GM18868 (cell line): ENCODE measurements around the gene VEZT.
"Not testable (repeated sequence)": the region's sequence is repeated elsewhere in the genome, so short reads cannot be mapped to it uniquely, and the experiment has no call there.

Experiments
- ATAC-seq: cut with Tn5 transposase; IDR thresholded peaks from one replicate; pipeline ENCODE4 v1.9.1; 2021; ENCODE audit warnings: mild to moderate bottlenecking, moderate library complexity; ENCODE audit not compliant: unreplicated experiment

Gene VEZT

DNA sequence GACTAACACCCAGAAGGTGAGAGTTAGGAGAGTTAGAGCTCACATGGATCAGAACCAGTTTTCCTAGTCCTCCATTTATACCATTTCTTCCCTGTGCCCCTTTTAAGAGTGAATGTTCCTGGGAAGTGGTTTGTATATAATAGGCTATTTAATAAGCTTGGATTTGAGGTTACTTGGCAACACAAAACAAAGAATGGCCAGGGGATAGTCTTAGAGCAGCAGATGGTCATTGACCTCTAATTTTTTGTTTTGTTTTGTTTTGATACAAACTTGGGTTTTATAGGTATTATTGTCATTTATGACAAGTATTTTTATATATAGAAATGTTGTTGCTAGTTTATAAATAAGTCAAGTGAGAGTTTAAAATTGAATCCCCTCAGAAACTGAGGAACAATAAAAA lies 35.8 kb downstream of the VEZT start:
- no peak for ATAC-seq

DNA sequence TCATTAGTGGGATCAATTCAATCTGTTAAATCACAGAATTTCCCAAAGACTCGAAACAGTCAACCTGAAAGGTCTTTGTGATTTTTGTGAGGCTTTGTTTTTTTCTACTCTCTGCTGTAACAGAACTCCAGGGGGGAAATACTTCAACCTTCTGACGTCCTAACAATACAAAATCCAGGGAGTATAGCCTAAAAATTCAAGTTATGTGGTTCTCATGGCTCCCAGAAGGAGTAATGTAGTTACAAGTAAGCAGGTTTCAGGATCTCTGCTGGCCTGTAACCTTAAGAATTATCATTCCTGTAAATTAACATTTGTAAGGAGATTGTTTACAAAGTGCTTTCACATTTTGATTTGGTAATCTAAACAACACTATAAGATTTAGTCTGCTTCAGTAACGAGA lies 39.9 kb downstream of the VEZT start:
- no peak for ATAC-seq

DNA sequence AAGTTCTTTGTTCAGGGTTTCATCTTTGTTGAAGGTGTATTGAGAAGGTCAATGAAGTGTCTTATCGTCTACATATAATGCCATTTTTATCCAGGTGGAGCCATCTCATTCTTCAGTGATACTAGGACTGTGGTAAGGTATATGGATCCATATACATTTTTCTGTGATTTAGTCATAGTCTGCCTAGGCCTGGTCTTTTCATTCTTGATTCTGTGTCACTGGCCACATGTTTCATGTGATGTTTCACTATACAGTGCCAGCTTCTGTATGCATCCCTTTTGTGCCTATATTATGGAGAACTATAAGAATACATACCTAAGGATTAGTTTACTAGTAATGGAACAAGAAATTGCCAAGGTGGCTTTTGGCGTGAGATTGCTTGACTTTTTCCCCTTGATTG lies 40.5 kb downstream of the VEZT start:
- no peak for ATAC-seq

DNA sequence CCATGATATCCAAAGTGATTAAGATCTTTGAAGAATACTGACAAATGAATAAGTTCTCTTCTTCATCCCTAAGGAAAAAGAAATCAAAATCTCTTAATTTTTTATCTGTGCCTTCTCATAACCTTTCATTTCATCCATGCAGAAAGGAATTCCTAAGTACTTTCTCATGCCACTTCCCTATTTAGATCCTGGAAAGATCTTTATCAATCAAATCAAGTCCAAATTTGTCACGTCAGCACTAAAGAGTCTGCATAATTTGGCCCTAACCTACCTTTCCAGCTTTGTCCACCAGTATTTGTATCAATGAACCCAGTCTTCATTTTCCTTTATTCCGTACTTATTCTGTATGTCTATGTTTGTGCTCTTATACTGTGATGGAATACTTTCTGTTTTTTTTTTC lies 41.2 kb downstream of the VEZT start:
- ATAC-seq, result no peak

DNA sequence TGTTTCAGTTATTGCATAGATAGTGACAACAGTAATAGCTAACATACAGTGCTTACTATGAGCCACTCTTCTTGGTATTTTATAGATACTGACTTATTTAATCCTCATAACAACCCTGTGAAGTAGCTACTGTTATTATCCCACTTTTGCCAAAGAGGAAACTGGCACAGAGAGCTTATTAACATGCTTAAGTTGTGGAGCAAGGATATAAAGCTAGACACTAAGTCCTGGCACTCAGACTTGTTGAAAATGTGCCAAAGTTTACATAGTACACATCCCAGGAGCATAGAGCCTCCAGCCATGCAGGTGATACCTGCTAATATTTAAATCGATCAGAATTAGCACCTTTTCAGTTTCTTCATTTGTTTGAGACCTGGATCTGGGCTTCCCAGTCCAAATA lies 41.8 kb downstream of the VEZT start:
- no peak for ATAC-seq

DNA sequence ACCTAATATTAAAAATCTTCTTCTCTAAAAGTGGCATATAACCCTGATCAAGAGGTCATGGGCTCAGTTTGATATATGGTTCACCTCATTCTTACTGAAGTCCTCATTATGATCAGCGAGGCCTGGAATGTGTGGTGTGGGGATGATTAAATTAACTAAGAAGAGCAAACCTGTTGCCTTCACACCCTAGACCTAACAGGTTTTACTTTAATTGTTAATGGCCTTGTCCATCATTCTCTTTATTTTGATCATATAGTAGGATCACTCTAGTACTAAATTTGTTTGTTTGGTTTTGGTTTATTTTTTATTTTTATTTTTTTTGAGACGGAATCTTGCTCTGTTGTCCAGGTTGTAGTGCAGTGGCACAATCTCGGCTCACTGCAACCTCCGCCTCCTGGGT lies 43.5 kb downstream of the VEZT start:
- no peak for ATAC-seq

DNA sequence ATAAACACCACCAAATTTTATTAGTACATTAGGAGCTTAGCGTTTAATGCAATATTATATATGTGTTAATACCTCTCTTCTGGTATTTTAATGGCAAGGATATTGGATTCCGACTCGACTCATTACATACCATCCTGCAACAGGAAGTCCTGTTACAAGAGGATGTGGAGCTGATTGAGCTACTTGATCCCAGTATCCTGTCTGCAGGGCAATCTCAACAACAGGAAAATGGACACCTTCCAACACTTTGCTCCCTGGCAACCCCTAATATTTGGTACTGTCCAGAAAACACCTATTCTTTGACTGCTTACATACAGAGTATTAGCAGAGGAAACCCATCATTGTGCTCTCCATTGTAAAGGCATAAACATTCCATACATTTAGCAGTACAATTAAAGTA lies 45.2 kb downstream of the VEZT start:
- ATAC-seq, result no peak

DNA sequence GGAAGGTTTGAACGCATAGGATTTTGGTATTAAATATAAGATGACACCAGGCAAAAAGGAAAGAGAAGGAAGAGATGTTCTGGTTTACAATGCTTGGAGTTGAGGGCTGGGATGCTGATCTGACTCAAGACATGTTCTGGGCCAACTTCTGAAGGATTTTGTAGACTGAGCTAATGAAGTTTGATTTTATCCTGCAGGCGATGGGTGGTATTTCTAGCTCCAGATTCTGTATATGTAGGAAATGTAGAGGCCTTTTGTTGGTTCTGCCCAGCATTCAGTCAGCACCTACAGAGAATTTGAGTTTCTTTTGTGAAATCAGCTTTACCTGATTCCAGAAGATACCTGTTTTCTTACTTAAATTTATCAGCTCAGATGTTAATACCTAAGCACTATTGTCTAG lies 48.2 kb downstream of the VEZT start:
- ATAC-seq, result no peak

DNA sequence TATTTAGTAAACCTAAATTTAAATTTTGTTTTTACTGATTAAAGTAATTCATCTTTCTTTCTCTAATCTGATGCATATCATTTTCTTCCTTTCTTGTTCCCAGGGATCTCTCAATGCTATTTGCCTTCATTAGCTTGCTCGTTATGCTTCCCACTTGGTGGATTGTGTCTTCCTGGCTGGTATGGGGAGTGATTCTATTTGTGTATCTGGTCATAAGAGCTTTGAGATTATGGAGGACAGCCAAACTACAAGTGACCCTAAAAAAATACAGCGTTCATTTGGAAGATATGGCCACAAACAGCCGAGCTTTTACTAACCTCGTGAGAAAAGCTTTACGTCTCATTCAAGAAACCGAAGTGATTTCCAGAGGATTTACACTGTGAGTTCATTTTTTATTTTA lies 48.6 kb downstream of the VEZT start:
- no peak for ATAC-seq

DNA sequence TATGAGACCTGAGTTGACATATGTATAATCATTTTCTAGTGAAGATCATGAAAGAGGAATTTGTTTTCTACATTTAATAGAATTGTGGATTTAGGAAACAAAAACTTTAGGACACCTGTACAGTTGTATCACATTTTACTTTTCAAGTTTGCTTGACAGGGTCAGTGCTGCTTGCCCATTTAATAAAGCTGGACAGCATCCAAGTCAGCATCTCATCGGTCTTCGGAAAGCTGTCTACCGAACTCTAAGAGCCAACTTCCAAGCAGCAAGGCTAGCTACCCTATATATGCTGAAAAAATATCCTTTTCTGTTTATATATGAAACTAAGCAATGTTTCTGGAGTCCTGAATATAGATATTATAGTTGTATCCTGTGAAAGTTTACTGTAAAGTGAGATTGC lies 52.3 kb downstream of the VEZT start:
- no peak for ATAC-seq

DNA sequence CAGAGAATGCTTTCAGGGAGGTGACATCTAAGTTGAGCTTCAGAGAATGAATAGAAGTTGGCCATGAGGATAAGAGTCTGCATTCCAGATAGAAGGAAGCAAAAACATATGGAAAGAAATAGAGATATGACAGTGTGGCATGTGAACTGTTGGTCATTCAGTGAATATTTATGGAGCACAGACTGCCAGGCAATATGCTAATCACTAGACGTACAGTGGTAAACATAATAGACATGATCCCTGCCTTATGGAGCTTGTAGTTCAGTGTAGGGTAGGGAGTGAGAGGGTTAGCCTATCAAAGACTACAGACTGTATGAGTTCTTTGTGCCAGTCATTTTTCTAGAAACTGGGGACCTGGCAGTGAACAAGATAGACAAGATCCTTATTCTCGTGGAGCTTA lies 53.9 kb downstream of the VEZT start:
- no peak for ATAC-seq

DNA sequence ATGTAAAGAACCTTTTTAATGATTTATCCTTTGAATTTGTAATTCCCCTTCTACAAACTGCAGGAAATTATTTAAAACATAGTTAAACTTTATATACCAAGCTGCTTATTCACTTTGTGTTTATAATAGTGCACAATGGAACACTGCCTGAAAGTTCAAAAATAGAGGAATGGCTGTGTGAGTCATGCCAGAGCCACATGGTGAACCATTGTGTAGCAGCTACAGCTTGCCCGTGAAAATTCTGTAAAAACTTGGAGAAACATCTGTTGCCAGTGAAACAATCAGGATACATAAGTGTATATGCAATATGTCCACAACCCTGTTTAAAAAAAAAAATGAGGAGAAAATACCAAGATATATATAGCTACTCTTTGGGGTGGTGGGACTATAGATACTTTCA lies 59.5 kb downstream of the VEZT start:
- ATAC-seq, result no peak

DNA sequence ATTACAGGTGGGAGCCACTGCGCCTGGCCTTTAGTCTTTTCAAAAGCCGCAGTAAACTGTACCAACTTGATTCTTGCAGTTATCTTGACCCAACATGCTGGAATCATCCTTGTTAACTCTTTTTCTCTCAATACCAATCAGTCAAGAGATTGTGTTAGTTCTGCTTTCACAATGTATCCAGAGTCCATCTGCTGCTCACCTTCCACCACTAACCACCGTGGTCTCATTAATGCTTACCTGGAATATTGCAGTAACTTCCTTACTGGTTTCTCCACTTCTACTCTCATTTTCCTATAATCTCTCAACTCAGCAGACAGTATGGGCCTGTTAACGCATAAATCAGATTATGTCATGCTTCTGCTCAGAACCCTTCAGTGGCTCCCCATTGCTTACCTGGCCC lies 62.2 kb downstream of the VEZT start:
- ATAC-seq, result no peak

DNA sequence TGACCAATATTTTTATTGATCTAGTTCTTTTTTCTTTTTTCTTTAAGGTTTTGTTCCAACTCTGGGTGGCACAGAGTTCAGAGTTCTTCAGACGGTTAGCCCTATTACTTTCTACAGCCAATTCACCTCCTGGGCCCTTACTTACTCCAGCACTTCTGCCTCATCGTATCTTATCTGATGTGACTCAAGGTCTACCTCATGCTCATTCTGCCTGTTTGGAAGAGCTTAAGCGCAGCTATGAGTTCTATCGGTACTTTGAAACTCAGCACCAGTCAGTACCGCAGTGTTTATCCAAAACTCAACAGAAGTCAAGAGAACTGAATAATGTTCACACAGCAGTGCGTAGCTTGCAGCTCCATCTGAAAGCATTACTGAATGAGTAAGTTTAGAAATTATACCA lies 64.7 kb downstream of the VEZT start:
- no peak for ATAC-seq

DNA sequence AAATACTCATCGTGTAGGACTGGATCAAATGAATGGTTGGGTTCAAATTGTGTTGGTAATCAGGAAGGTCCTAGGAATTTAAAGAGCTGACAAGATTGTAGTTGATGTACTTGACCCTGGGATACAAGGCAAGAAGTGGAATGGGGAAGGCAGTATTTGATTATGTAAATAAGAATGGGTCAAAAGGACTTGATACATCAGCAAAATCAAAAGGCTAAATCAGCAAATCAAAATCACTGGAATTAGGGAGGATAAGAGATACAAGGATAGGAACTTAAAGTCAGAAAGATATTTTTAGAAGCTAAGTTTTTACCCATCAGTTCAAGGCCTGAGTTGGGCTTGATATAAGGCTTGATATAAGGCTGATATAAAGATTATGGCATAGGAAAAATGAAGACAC lies 65.8 kb downstream of the VEZT start:
- ATAC-seq, result no peak

DNA sequence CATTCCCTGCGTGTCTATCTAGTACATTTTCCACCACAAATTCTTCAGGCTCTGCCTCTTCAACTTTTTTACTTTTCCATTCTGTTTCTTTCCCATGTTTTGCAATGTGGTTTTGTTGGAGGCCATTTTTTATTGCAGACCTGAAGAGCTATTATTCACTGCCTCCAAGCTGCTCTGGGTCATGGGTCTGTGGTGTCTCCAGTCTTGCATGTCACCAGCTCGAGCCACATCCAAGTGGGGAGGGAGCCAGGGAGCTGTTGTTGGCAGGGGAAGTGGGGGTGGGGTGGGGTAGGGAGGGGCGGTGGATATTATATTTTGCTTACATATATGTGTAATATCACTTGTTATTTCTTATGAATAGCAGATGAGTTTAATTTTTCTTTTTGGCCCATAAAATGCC lies 69.1 kb downstream of the VEZT start:
- no peak for ATAC-seq

DNA sequence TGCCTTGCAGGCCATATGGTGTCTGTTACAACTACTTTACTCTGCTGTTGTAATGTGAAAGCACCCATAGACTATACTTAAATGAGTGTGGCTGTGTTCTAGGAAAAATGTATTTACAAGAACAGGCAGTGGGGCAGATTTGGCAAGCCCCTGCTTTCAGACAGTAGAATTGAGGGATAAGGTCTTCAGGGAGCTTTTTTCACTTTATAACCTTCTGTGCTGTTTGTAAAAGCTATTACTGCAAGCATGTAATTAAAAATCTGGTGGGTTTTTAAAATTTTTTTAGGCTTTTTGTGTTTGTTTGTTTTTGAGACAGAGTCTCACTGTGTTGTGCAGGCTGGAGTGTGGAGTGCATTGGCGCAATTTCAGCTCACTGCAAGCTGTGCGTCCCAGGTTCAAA lies 73.9 kb downstream of the VEZT start:
- ATAC-seq, result no peak

DNA sequence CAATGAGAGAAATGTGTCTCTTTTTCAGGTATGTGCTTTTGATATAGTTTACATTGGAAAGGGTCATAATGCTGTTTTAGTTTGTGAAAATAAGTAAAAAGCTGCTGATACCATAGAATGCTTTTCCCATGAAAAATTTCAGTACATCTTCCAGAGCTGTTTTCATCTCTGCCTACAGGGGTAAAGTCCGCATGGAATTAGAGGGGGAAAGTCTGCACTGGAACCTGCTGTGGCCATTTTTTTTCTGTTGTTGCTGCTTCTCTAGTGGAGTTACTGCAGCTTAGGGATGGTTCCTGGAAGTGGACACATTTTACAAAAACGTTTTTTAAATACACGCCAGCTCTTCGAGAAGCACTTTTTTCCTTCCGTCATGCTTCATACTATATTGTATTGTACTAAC lies 81.3 kb downstream of the VEZT start:
- no peak for ATAC-seq

DNA sequence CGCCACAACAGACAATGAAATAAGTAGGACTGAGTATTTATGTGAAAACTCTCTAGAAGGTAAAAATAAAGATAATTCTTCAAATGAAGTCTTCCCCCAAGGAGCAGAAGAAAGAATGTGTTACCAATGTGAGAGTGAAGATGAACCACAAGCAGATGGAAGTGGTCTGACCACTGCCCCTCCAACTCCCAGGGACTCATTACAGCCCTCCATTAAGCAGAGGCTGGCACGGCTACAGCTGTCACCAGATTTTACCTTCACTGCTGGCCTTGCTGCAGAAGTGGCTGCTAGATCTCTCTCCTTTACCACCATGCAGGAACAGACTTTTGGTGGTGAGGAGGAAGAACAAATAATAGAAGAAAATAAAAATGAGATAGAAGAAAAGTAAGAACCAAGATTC lies 82.7 kb downstream of the VEZT start:
- ATAC-seq, result no peak

DNA sequence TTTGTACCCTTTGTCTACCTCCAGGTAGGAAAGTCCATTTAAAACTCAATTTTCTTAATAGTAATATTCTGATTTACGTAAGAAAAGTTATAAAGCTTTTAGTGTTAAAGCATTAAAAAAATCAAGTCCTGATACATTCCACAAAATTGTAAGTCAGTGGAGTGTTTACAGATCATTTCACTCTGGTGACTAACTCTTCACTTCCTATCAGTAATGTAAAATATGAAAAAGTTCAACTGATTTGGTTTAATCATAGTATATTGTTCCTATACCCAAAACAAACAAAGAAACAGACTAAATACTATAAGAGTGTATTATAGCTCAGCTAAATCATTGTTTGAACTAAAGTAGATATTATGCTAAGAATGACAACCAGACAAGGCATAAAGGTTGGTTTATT lies 85.9 kb downstream of the VEZT start:
- ATAC-seq, result no peak

DNA sequence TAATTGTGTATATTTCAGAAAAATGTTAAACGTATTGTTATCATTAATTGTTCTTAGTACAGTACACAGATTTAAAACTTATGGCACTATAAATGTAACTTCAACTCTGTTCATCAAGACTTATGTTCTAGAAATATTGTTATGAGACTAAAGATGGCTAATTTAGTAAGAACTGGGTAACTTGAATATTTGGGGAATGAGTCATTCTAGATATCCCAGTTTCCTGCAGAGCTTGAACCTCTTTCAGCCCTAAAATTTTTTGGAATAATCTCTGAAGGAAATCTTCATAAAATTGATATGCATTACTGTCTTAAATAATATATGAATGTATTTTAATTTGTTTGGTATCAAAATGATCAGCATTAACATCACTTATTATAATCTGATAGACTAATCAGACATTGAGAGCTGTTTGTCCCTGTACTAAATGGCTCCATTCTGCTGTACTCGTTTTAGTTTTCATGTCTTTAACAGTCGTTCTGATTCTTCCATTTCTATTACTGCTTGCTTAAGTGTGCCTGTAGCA lies 87.1 kb downstream of the VEZT start:
- ATAC-seq, result no peak

DNA sequence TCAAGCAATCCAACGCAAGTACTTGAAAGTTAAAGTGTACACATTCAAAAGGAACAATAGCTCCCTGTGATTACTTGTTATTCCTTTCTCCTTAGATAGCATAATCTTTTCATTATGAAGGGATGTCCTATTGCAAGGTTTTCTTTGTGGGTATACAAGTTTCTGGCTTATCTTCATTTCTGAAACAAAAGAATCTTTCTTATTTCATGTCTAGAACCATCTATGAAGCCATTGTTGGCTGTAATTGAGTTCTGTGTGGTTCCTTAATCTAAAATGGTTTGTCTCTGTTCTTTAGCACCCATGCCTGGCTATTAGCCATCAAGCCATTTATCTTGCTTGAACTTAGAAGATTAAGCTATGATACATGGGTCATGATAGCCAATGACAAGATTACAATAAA lies 95.0 kb downstream of the VEZT start:
- ATAC-seq, result no peak

DNA sequence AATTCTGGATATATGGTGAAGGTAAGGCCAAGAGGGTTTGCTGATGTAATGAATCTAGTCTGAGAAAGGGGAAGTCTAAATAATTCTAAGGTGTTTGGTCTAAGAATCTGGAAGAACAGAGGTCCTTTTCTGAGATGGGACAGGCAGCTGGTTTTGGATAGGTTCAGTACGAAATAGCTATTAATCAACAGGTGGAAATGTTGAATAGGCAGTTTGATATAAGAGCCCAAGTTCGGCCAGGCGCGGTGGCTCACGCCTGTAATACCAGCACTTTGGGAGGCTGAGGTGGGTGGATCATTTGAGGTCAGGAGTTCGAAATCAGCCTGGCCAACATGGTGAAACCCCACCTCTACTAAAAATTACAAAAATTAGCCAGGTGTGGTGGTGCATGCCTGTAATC lies 97.1 kb downstream of the VEZT start:
- ATAC-seq, result not testable (repeated sequence)

DNA sequence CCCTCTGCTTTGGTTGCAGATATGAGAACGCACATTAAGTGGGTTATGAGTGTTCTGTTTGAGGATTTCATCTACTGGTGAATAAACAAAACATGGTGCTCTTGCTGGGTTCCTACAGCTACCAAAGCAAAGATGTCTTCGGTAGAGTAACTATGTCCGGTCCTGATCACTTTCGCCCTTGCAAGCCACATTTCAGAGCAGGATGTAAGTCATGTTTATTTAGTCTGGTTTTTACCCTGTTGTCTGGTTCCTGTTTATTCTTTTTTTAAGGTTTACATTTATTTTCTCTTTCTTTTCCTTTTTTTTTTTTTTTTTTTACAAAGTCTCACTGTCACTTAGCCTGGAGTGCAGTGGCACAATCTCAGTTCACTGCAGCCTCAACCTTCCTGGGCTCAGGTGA lies 99.2 kb downstream of the VEZT start:
- ATAC-seq, result no peak
